ENCODE measurements around the gene SLC7A6OS.

SLC7A6OS gene

GRCh38 chr16:68279726-68280558, 30.8 kb downstream of the SLC7A6OS start:
- DNase-seq (ENCODE audit: low spot score): no peak

GRCh38 chr16:68276223-68276622, 34.5 kb downstream of the SLC7A6OS start:
- DNase-seq (ENCODE audit: low spot score): no peak

GRCh38 chr16:68275611-68276191, 35.0 kb downstream of the SLC7A6OS start:
- peak; percentile 66 for DNase-seq (ENCODE audit: low spot score)

- no peak for DNase-seq (ENCODE audit: low spot score)
These were observed 36.3 kb downstream of the SLC7A6OS start for GRCh38 chr16:68274441-68274840.

GRCh38 chr16:68273896-68274295, 36.9 kb downstream of the SLC7A6OS start:
- no peak for DNase-seq (ENCODE audit: low spot score)

GRCh38 chr16:68273459-68273858, 37.3 kb downstream of the SLC7A6OS start:
- DNase-seq (ENCODE audit: low spot score): no peak

- DNase-seq (ENCODE audit: low spot score): peak; percentile 57
These were observed 38.1 kb downstream of the SLC7A6OS start for GRCh38 chr16:68272507-68273209.

GRCh38 chr16:68270353-68270752, 40.4 kb downstream of the SLC7A6OS start:
- peak; percentile 55 for DNase-seq (ENCODE audit: low spot score)

- no peak for DNase-seq (ENCODE audit: low spot score)
These were observed 41.0 kb downstream of the SLC7A6OS start for GRCh38 chr16:68269793-68270192.

- no peak for DNase-seq (ENCODE audit: low spot score)
These were observed 42.9 kb downstream of the SLC7A6OS start for GRCh38 chr16:68267612-68268405.

- peak; percentile 45 for DNase-seq (ENCODE audit: low spot score)
These were observed 45.4 kb downstream of the SLC7A6OS start for GRCh38 chr16:68265078-68265920.

- peak; percentile 82 for DNase-seq (ENCODE audit: low spot score)
These were observed 46.3 kb downstream of the SLC7A6OS start, which contains the start of gene SLC7A6 for GRCh38 chr16:68264128-68265077. SLC7A6 (plus strand) TSS chr16:68264526; CDS start chr16:68274727, 10,201 bp downstream.

- DNase-seq (ENCODE audit: low spot score): no peak
These were observed 47.1 kb downstream of the SLC7A6OS start for GRCh38 chr16:68263559-68264127.

GRCh38 chr16:68259007-68259825, 51.5 kb downstream of the SLC7A6OS start:
- no peak for DNase-seq (ENCODE audit: low spot score)

GRCh38 chr16:68257906-68258800, 52.6 kb downstream of the SLC7A6OS start:
- DNase-seq (ENCODE audit: low spot score): no peak

GRCh38 chr16:68257251-68257905, 53.4 kb downstream of the SLC7A6OS start:
- no peak for DNase-seq (ENCODE audit: low spot score)

- DNase-seq (ENCODE audit: low spot score): no peak
These were observed 55.0 kb downstream of the SLC7A6OS start for GRCh38 chr16:68255712-68256111.

Measured in CD4-positive, alpha-beta T cell treated with Interleukin-15 for 4 hours (primary cell).